ENCODE results near the gene UBL4A.

DNA sequence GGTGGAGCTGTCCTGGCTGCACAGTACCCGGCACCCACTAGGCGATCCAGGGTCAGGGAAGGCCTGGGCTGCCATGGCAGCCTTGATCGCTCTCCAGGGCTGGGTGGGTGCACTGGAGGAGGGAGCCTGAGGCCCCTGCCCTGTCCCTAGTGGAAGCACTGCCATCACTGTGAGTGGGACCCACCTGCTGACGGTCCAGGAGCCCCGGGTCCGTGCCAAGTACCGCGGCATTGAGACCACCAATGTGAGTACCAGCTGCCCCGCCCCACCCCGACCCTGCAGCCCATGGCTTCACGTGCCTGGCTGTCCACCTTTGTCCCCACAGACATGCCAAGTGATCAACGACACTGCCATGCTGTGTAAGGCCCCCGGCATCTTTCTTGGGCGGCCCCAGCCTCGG lies 19.5 kb downstream of the UBL4A start:
- TF ChIP-seq, protein P1, sequence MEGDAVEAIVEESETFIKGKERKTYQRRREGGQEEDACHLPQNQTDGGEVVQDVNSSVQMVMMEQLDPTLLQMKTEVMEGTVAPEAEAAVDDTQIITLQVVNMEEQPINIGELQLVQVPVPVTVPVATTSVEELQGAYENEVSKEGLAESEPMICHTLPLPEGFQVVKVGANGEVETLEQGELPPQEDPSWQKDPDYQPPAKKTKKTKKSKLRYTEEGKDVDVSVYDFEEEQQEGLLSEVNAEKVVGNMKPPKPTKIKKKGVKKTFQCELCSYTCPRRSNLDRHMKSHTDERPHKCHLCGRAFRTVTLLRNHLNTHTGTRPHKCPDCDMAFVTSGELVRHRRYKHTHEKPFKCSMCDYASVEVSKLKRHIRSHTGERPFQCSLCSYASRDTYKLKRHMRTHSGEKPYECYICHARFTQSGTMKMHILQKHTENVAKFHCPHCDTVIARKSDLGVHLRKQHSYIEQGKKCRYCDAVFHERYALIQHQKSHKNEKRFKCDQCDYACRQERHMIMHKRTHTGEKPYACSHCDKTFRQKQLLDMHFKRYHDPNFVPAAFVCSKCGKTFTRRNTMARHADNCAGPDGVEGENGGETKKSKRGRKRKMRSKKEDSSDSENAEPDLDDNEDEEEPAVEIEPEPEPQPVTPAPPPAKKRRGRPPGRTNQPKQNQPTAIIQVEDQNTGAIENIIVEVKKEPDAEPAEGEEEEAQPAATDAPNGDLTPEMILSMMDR (IDR thresholded peaks at IDR 0.05; ENCODE audit: low read length): no peak
- no peak for TF ChIP-seq EZH2 (IDR thresholded peaks at IDR 0.05; ENCODE audit: borderline replicate concordance, low read length)

All from OCI-LY1 (cell line).